Measurements from ENCODE around the gene DOP1B.

Gene DOP1B

DNA sequence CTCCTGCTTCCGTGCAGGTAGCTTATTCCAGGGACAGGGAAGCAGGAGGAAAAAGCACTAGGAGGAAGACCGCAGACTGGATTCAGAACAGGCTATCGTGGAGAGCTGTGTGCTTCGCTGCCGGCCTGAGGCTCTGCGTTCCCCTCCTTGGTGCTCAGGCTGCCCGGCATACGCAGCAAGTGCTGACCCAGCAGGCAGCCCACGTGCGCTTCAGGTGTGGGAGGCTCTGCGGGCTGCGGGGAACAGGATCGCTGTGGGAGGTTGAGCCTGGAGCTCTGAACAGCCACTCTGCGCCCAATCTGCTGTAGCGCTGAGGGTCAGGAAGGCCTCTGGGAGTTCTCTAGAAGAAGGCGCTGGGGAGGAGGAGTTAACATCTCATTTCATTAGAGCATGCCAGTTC lies 27.9 kb downstream of the DOP1B start:
- H3K27me3 ChIP-seq (ENCODE audit: insufficient read depth, low read length, poor library complexity, severe bottlenecking): no peaks in the 10 kb centered on the region
- TF ChIP-seq, protein P1, sequence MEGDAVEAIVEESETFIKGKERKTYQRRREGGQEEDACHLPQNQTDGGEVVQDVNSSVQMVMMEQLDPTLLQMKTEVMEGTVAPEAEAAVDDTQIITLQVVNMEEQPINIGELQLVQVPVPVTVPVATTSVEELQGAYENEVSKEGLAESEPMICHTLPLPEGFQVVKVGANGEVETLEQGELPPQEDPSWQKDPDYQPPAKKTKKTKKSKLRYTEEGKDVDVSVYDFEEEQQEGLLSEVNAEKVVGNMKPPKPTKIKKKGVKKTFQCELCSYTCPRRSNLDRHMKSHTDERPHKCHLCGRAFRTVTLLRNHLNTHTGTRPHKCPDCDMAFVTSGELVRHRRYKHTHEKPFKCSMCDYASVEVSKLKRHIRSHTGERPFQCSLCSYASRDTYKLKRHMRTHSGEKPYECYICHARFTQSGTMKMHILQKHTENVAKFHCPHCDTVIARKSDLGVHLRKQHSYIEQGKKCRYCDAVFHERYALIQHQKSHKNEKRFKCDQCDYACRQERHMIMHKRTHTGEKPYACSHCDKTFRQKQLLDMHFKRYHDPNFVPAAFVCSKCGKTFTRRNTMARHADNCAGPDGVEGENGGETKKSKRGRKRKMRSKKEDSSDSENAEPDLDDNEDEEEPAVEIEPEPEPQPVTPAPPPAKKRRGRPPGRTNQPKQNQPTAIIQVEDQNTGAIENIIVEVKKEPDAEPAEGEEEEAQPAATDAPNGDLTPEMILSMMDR (conservative IDR thresholded peaks at IDR 0.05; ENCODE audit: low read length): no peak

DNA sequence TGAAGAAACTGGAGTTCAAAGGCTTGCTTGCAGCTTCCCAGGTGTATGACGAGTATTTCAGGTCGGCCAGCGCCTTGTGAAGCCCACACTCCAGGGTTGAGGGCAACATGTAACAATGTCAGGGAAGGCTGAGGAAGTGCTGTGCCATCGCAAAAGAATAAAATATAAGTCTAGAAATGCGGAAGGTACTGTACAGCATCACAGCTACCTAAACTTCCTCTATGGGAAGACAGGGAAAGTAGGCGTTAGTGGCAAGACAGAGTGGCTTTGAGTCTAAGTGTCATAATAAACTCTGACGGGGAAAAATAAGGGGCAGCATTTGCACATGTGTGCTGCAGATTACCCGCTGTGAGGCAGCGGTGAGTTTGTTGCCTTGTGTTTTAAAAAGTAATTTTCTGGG lies 28.9 kb downstream of the DOP1B start:
- Histone ChIP-seq H3K27me3 (ENCODE audit: insufficient read depth, low read length, poor library complexity, severe bottlenecking) (no peaks in the 10 kb centered on the region), H3K9ac (ENCODE audit: low read depth, low read length, poor library complexity, severe bottlenecking) (no peak overlapping the region), H4K20me1 (ENCODE audit: insufficient read depth, low read length, poor library complexity, severe bottlenecking) (no peaks in the 10 kb centered on the region), H3K9me2 (replicated peaks; ENCODE audit: low read depth, low read length) (no peaks in the 10 kb centered on the region), H3K4me1 (ENCODE audit: insufficient read depth, low read length, poor library complexity, severe bottlenecking) (no peaks in the 10 kb centered on the region), H3K4me3 (ENCODE audit: low read length, poor library complexity, severe bottlenecking) (no peak overlapping the region), H2AFZ (ENCODE audit: low read length) (no peak overlapping the region), H3K79me2 (ENCODE audit: insufficient read depth, low read length) (no peaks in the 10 kb centered on the region), H3K9me3 (ENCODE audit: insufficient read depth, low read depth, low read length) (no peaks in the 10 kb centered on the region), H3K4me2 (ENCODE audit: low read depth, low read length, poor library complexity, severe bottlenecking) (no peak overlapping the region), H3F3A (ENCODE audit: low read depth) (no peaks in the 10 kb centered on the region), H3K36me3 (ENCODE audit: insufficient read depth, low read length) (no peaks in the 10 kb centered on the region)
- no peak for TF ChIP-seq EZH2phosphoT487 (IDR thresholded peaks at IDR 0.05; ENCODE audit: borderline replicate concordance)
- TF ChIP-seq, protein P1 (conservative IDR thresholded peaks at IDR 0.05; ENCODE audit: low read length): no peak

More for the DNA sequence above, 27.9 kb downstream of the DOP1B start:
- H3K36me3 ChIP-seq (ENCODE audit: insufficient read depth, low read length): no peaks in the 10 kb centered on the region
- H3K4me1 ChIP-seq (ENCODE audit: insufficient read depth, low read length, poor library complexity, severe bottlenecking): no peaks in the 10 kb centered on the region
- H3K4me2 ChIP-seq (ENCODE audit: low read depth, low read length, poor library complexity, severe bottlenecking): no peak overlapping the region
- H3K9me3 ChIP-seq (ENCODE audit: insufficient read depth, low read depth, low read length): no peaks in the 10 kb centered on the region
- H2AFZ ChIP-seq (ENCODE audit: low read length): no peak overlapping the region
- no peaks in the 10 kb centered on the region for H3K79me2 ChIP-seq (ENCODE audit: insufficient read depth, low read length)
- no peaks in the 10 kb centered on the region for H4K20me1 ChIP-seq (ENCODE audit: insufficient read depth, low read length, poor library complexity, severe bottlenecking)
- H3K9ac ChIP-seq (ENCODE audit: low read depth, low read length, poor library complexity, severe bottlenecking): no peak overlapping the region
- H3K9me2 ChIP-seq (replicated peaks; ENCODE audit: low read depth, low read length): no peaks in the 10 kb centered on the region
- H3K4me3 ChIP-seq (ENCODE audit: low read length, poor library complexity, severe bottlenecking): no peak overlapping the region
- no peaks in the 10 kb centered on the region for H3F3A ChIP-seq (ENCODE audit: low read depth)

DNA sequence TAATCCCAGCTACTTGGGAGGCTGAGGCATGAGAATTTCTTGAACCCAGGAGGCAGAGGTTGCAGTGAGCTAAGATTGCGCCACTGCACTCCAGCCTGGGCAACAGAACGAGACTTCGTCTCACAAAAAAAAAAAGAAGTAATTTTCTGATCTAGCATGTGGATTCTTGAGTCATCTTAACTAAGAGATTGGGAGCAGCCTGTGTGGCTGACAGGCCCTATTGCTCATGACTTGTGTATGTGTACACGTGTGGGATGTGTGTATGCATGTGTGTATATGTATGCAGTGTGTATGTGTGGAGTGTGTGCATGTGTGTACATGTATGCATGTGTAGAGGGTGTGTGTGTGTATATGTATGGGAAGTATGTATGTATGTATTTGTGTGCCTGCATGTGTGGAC lies 29.5 kb downstream of the DOP1B start:
- Histone ChIP-seq H3F3A (ENCODE audit: low read depth) (no peaks in the 10 kb centered on the region), H4K20me1 (ENCODE audit: insufficient read depth, low read length, poor library complexity, severe bottlenecking) (no peaks in the 10 kb centered on the region)

More for the DNA sequence above, 29.5 kb downstream of the DOP1B start:
- no peak overlapping the region for H2AFZ ChIP-seq (ENCODE audit: low read length)
- H3K9me3 ChIP-seq (ENCODE audit: insufficient read depth, low read depth, low read length): no peaks in the 10 kb centered on the region
- no peak overlapping the region for H3K9ac ChIP-seq (ENCODE audit: low read depth, low read length, poor library complexity, severe bottlenecking)
- TF ChIP-seq EZH2phosphoT487 (IDR thresholded peaks at IDR 0.05; ENCODE audit: borderline replicate concordance): no peak
- TF ChIP-seq, protein P1 (conservative IDR thresholded peaks at IDR 0.05; ENCODE audit: low read length): no peak
- H3K9me2 ChIP-seq (replicated peaks; ENCODE audit: low read depth, low read length): no peaks in the 10 kb centered on the region
- no peaks in the 10 kb centered on the region for H3K27me3 ChIP-seq (ENCODE audit: insufficient read depth, low read length, poor library complexity, severe bottlenecking)
- no peaks in the 10 kb centered on the region for H3K4me1 ChIP-seq (ENCODE audit: insufficient read depth, low read length, poor library complexity, severe bottlenecking)
- no peak overlapping the region for H3K4me2 ChIP-seq (ENCODE audit: low read depth, low read length, poor library complexity, severe bottlenecking)
- no peaks in the 10 kb centered on the region for H3K36me3 ChIP-seq (ENCODE audit: insufficient read depth, low read length)
- H3K79me2 ChIP-seq (ENCODE audit: insufficient read depth, low read length): no peaks in the 10 kb centered on the region
- no peak overlapping the region for H3K4me3 ChIP-seq (ENCODE audit: low read length, poor library complexity, severe bottlenecking)

All from Loucy (cell line).